IMR-90 (cell line): Measurements from ENCODE around the gene SPAG16. TPM values are rescaled to one million over a fixed set of nuclear protein-coding genes. Genes with fewer than 3 reads are reported as not detected.

Experiments
- ATAC-seq: fragments of 200-7000 bp; cut with Tn5 transposase; 2 replicates; pipeline ENCODE4 v1.9.1; 2020; ENCODE audit warnings: low read depth, mild to moderate bottlenecking, moderate library complexity
- BruUV-seq: library from RNA; stranded (reverse); fragments of 400-500 nt; replicated peaks from 2 replicates; lab custom pipeline; 2021; lab: Mats Ljungman, UMichigan
- CTCF ChIA-PET: fragments of 300-600 bp; formaldehyde crosslinking; extraction: SDS; loops from one replicate; lab custom pipeline; 2021; ENCODE audit warnings: antibody characterized with exemption; lab: Yijun Ruan, JAX
- POLR2A ChIA-PET: fragments of 300-600 bp; sonication (Branson Sonifier 250); formaldehyde crosslinking; loops from one replicate; lab custom pipeline; 2022; ENCODE audit warnings: antibody characterized with exemption; ENCODE audit not compliant: unreplicated experiment; lab: Charles Lee
- DNase-seq: peaks from one replicate; pipeline ENCODE4 v3.0.0; 2013
- H2AFZ ChIP-seq: replicated peaks from 2 replicates; pipeline ENCODE3; 2013; ENCODE audit warnings: low read length, mild to moderate bottlenecking; ENCODE audit not compliant: poor library complexity
- H2AK5ac ChIP-seq: 2 replicates; pipeline ENCODE4 v1.6.1; 2013; ENCODE audit warnings: low read depth, low read length, inconsistent platforms
- H2AK9ac ChIP-seq: replicated peaks from 2 replicates; pipeline ENCODE3; 2013; ENCODE audit warnings: mild to moderate bottlenecking, low read depth, low read length, moderate library complexity; ENCODE audit not compliant: poor library complexity
- H2BK120ac ChIP-seq: 2 replicates; pipeline ENCODE4 v1.6.1; 2013; ENCODE audit warnings: low read depth, low read length, inconsistent platforms
- H2BK15ac ChIP-seq: 3 replicates; pipeline ENCODE4 v1.6.1; 2013; ENCODE audit warnings: low read depth, low read length, inconsistent platforms
- H2BK20ac ChIP-seq: 2 replicates; pipeline ENCODE4 v1.6.1; 2013; ENCODE audit warnings: low read depth, mild to moderate bottlenecking, inconsistent platforms, low read length, moderate library complexity
- H2BK5ac ChIP-seq: 2 replicates; pipeline ENCODE4 v1.6.1; 2013; ENCODE audit warnings: mild to moderate bottlenecking, low read depth, low read length, inconsistent platforms; ENCODE audit not compliant: poor library complexity, severe bottlenecking
- H3K14ac ChIP-seq: replicated peaks from 2 replicates; pipeline ENCODE4 v1.6.1; 2013; ENCODE audit warnings: low read depth, low read length, inconsistent platforms
- H3K18ac ChIP-seq: 2 replicates; pipeline ENCODE4 v1.6.1; 2013; ENCODE audit warnings: low read depth, low read length, control low read depth
- H3K23ac ChIP-seq: 2 replicates; pipeline ENCODE4 v1.6.1; 2013; ENCODE audit warnings: low read depth, low read length, inconsistent platforms
- H3K27ac ChIP-seq: 2 replicates; pipeline ENCODE4 v1.5.1; 2013; ENCODE audit warnings: mild to moderate bottlenecking, control low read depth, low read length; ENCODE audit not compliant: insufficient read depth
- H3K27me3 ChIP-seq: 2 replicates; pipeline ENCODE4 v1.6.1; 2013; ENCODE audit warnings: low read length; ENCODE audit not compliant: control insufficient read depth, insufficient read depth
- H3K36me3 ChIP-seq: 2 replicates; pipeline ENCODE4 v1.6.1; 2013; ENCODE audit warnings: low read length, mixed read lengths; ENCODE audit not compliant: control insufficient read depth, insufficient read depth
- H3K4ac ChIP-seq: 2 replicates; pipeline ENCODE4 v1.6.1; 2013; ENCODE audit warnings: low read depth, low read length, inconsistent platforms
- H3K4me1 ChIP-seq: 2 replicates; pipeline ENCODE4 v1.6.1; 2013; ENCODE audit warnings: low read length, mixed read lengths; ENCODE audit not compliant: control insufficient read depth, insufficient read depth
- H3K4me2 ChIP-seq: 2 replicates; pipeline ENCODE4 v1.6.1; 2013; ENCODE audit warnings: low read depth, mild to moderate bottlenecking, control low read depth, low read length, moderate library complexity
- H3K4me3 ChIP-seq: 2 replicates; pipeline ENCODE4 v1.5.1; 2013; ENCODE audit warnings: low read depth, mild to moderate bottlenecking, control low read depth, low read length, moderate library complexity; ENCODE audit not compliant: insufficient read depth
- H3K56ac ChIP-seq: 2 replicates; pipeline ENCODE4 v1.6.1; 2013; ENCODE audit warnings: low read length, inconsistent platforms; ENCODE audit not compliant: insufficient read depth; ENCODE audit errors: extremely low read depth
- H3K79me1 ChIP-seq, 2 experiments: 2 replicates each; pipeline ENCODE4 v1.6.1; 2013; ENCODE audit warnings: low read length in 2 of 2, inconsistent platforms in 1 of 2, low read depth in 1 of 2
- H3K9ac ChIP-seq: 2 replicates; pipeline ENCODE4 v1.6.1; 2013; ENCODE audit warnings: low read depth, low read length, control low read depth
- H3K9me1 ChIP-seq: 2 replicates; pipeline ENCODE4 v1.6.1; 2013; ENCODE audit warnings: low read length, inconsistent platforms; ENCODE audit not compliant: insufficient read depth
- H3K9me3 ChIP-seq: 2 replicates; pipeline ENCODE4 v1.6.1; 2013; ENCODE audit warnings: low read length; ENCODE audit not compliant: control insufficient read depth, insufficient read depth
- H4K20me1 ChIP-seq: 2 replicates; pipeline ENCODE4 v1.6.1; 2013; ENCODE audit warnings: low read length, inconsistent platforms; ENCODE audit not compliant: insufficient read depth
- H4K5ac ChIP-seq: 2 replicates; pipeline ENCODE4 v1.6.1; 2013; ENCODE audit warnings: mild to moderate bottlenecking, low read depth, low read length, control low read depth
- H4K8ac ChIP-seq, 2 experiments: 2 replicates each; pipeline ENCODE4 v1.6.1; 2013; ENCODE audit warnings: low read depth in 2 of 2, low read length in 2 of 2, control low read depth in 1 of 2, inconsistent platforms in 1 of 2
- H4K91ac ChIP-seq: 2 replicates; pipeline ENCODE4 v1.6.1; 2013; ENCODE audit warnings: low read depth, low read length, inconsistent platforms; ENCODE audit not compliant: insufficient read depth
- MAFK ChIP-seq: IDR thresholded peaks from 2 replicates; pipeline ENCODE4 v1.6.1; 2012; ENCODE audit warnings: low read depth, low read length, improper control_type of control experiment
- RAD21 ChIP-seq: IDR thresholded peaks from 2 replicates; pipeline ENCODE4 v1.6.1; 2012; ENCODE audit warnings: low read length, improper control_type of control experiment
- SMC3 ChIP-seq: fragments of 150-350 bp; IDR thresholded peaks from 2 replicates; pipeline ENCODE4 v1.6.1; 2016; ENCODE audit warnings: low read depth, mild to moderate bottlenecking, antibody characterized with exemption, low read length, moderate library complexity
- WGBS, 2 experiments: methylation state at CpG; one replicate each; pipeline versions ENCODE4 v1.1.5 to v1.1.7; 2013; ENCODE audit warnings: missing lambda C conversion rate in 2 of 2; ENCODE audit not compliant: insufficient read length in 1 of 2; ENCODE audit errors: extremely low coverage in 2 of 2; 5-methylcytosine and 5-hydroxymethylcytosine counted together
- dilution Hi-C: fragments of 300-500 bp; cut with HindIII; formaldehyde crosslinking; loops from one replicate; pipeline ENCODE4 v1.14.3; 2018; ENCODE audit warnings: low sequenced_read_pairs; ENCODE audit not compliant: unreplicated experiment
- in situ Hi-C: fragments of 300-500 bp; cut with MboI; formaldehyde crosslinking; loops from 3 replicates; pipeline ENCODE4 v1.14.3; 2019; ENCODE audit warnings: low sequenced_read_pairs, inconsistent platforms, mixed read lengths
- intact Hi-C: fragments of 100-400 bp; cut with micrococcal nuclease; formaldehyde crosslinking; loops from 2 replicates; pipeline ENCODE4 v1.10.0; 2022
- polyA plus RNA-seq, 3 experiments: library from polyadenylated mRNA; depleted of rRNA; stranded (reverse); fragments of >200 nt; gene quantifications; 2 replicates each; pipeline ENCODE4 v1.2.3, GENCODE V29; 2012; ENCODE audit warnings: low replicate concordance in 1 of 3
- total RNA-seq: library from RNA; depleted of rRNA; stranded (reverse); fragments of >200 nt; gene quantifications from 2 replicates; pipeline ENCODE4 v1.2.3, GENCODE V29; 2012
- TF ChIP-seq, protein P1 (sequence below): fragments of 150-350 bp; IDR thresholded peaks from 2 replicates; pipeline ENCODE4 v1.6.1; 2016; ENCODE audit warnings: low read depth, mild to moderate bottlenecking, low read length, moderate library complexity, borderline replicate concordance

SPAG16 gene
- total and polyA plus RNA-seq, 2 of the 4 experiments (the other 2 are of a cell fraction) = 7.3 to 13.5 TPM

- Histone ChIP-seq H3K27me3 (no peaks in the 10 kb centered on the region), H3K27ac (no peak overlapping the region), H2BK20ac (no peak overlapping the region), H2AK9ac (no peak overlapping the region), H4K20me1 (no peaks in the 10 kb centered on the region), H2BK15ac (no peak overlapping the region), H2BK5ac (no peak overlapping the region), H3K9me1 (no peaks in the 10 kb centered on the region), H3K18ac (no peak overlapping the region), H3K4me3 (no peak overlapping the region), H3K79me1 (no peaks in the 10 kb centered on the region), H2AFZ (no peak overlapping the region), H3K36me3 (no peaks in the 10 kb centered on the region), H3K4me1 (no peaks in the 10 kb centered on the region), H3K4ac (no peak overlapping the region), H3K4me2 (no peak overlapping the region), H4K5ac (no peak overlapping the region), H3K14ac (no peak overlapping the region), H3K9me3 (no peaks in the 10 kb centered on the region), H3K23ac (no peak overlapping the region), H2BK120ac (no peak overlapping the region), H3K56ac (no peak overlapping the region), H4K91ac (no peak overlapping the region), H4K8ac (no peak overlapping the region), H3K9ac (no peak overlapping the region), H2AK5ac (no peak overlapping the region)
- no CpG with 5 or more reads among the region's 3 CpGs for WGBS, 2 experiments
- POLR2A ChIA-PET = no interaction called here
- ATAC-seq (no peak), DNase-seq (no peak)
- dilution Hi-C loops (no loop called here), in situ Hi-C loops (no loop called here), intact Hi-C loops (no loop called here)
- CTCF ChIA-PET = interaction anchor here (1.2 kb wide), 1 partner anchor 1023 kb away, joined by 3 read pairs; no protein-coding TSS in a partner anchor
- BruUV-seq = no TSS peak
- TF ChIP-seq MAFK = peak; percentile 43
- TF ChIP-seq, protein P1, sequence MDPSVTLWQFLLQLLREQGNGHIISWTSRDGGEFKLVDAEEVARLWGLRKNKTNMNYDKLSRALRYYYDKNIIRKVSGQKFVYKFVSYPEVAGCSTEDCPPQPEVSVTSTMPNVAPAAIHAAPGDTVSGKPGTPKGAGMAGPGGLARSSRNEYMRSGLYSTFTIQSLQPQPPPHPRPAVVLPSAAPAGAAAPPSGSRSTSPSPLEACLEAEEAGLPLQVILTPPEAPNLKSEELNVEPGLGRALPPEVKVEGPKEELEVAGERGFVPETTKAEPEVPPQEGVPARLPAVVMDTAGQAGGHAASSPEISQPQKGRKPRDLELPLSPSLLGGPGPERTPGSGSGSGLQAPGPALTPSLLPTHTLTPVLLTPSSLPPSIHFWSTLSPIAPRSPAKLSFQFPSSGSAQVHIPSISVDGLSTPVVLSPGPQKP = no peak
- no peak for TF ChIP-seq SMC3
- no peak for TF ChIP-seq RAD21
These were observed 963.3 kb downstream of the SPAG16 start for GRCh38 chr2:214247531-214247930.
